IPS-20b (cell line): ENCODE results near the gene ITGB3.

Experiments used
- H3K27ac ChIP-seq: one replicate; pipeline ENCODE4 v1.5.1; 2013; ENCODE audit warnings: low read length
- H3K27me3 ChIP-seq: 2 replicates; pipeline ENCODE4 v1.6.1; 2013; ENCODE audit warnings: mild to moderate bottlenecking, low read length, inconsistent platforms; ENCODE audit not compliant: insufficient read depth
- H3K36me3 ChIP-seq: 2 replicates; pipeline ENCODE4 v1.6.1; 2013; ENCODE audit warnings: low read depth, mild to moderate bottlenecking, inconsistent platforms, low read length, moderate library complexity; ENCODE audit not compliant: insufficient read depth
- H3K4me1 ChIP-seq: 2 replicates; pipeline ENCODE4 v1.6.1; 2013; ENCODE audit warnings: mild to moderate bottlenecking, control low read depth, inconsistent platforms, low read length, moderate library complexity; ENCODE audit not compliant: insufficient read depth
- H3K4me3 ChIP-seq: 2 replicates; pipeline ENCODE4 v1.5.1; 2013; ENCODE audit warnings: mild to moderate bottlenecking, low read length, inconsistent platforms
- H3K9ac ChIP-seq: 2 replicates; pipeline ENCODE4 v1.6.1; 2013; ENCODE audit warnings: low read depth, mild to moderate bottlenecking, inconsistent platforms, low read length, moderate library complexity
- H3K9me3 ChIP-seq: 2 replicates; pipeline ENCODE4 v1.6.1; 2013; ENCODE audit warnings: mild to moderate bottlenecking, low read depth, low read length, inconsistent platforms; ENCODE audit not compliant: insufficient read depth

Gene ITGB3

DNA sequence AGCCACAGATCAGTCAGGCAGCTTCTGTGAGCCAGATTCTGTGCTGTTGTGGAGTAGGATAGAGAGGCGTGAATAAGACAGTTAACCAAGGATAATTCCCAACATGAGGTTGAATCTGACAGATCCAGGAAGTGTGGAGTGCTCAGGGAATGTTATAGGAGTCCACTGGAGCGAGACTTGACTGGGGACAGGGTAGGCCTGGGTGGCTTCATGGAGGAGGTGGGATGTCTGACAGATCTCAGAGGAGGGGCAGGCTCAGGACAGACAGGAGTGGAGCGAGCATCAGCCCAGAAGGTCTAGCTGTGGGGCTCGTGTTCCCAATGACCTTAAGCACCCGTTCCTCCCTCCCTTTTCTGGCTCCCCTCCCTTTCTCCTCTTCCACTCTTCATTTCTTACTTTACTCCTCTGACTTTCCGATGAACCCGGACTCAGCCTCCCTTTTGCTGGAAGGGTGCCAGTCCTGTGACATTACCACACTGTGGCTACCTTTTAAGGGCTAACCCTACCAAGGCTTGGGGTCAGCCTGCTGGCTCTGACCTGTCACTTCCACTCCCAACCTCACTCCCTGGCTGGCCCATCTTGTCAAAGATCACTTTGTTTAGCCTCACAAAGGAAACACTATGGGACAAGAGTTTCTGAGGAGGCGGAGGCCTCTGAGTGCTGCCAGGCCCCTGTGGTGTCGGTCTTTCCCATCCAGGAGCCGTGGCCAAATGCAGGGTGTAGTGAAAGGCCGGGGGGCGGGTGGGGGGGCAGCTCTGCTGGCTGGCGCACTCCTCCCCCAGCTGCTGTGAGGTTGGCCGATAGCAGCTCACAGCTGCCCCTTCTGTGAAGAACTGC lies 41.6 kb downstream of the ITGB3 start:
- H3K9me3 ChIP-seq: no peaks in the 10 kb centered on the region
- H3K27me3 ChIP-seq: no peaks in the 10 kb centered on the region
- H3K9ac ChIP-seq: no peak overlapping the region
- peaks cover 12% of the 10 kb centered on the region; the same call in 1 of the 2 replicates for H3K4me1 ChIP-seq
- no peak overlapping the region for H3K4me3 ChIP-seq
- H3K36me3 ChIP-seq: no peaks in the 10 kb centered on the region
- H3K27ac ChIP-seq: no peak overlapping the region

- Histone ChIP-seq H3K27me3 (no peaks in the 10 kb centered on the region), H3K9me3 (no peaks in the 10 kb centered on the region), H3K4me1 (peaks cover 8% of the 10 kb centered on the region; the same call in 1 of the 2 replicates), H3K9ac (no peak overlapping the region), H3K27ac (no peak overlapping the region), H3K4me3 (no peak overlapping the region), H3K36me3 (no peaks in the 10 kb centered on the region)
Observed at GRCh38 chr17:47295874-47296255, 42.2 kb downstream of the ITGB3 start.

- no peaks in the 10 kb centered on the region for H3K27me3 ChIP-seq
- no peaks in the 10 kb centered on the region for H3K36me3 ChIP-seq
- H3K27ac ChIP-seq: no peak overlapping the region
- H3K4me3 ChIP-seq: no peak overlapping the region
- no peak overlapping the region for H3K9ac ChIP-seq
- H3K9me3 ChIP-seq: no peaks in the 10 kb centered on the region
- no peaks in the 10 kb centered on the region for H3K4me1 ChIP-seq
Observed at GRCh38 chr17:47297661-47298400, 44.2 kb downstream of the ITGB3 start.

DNA sequence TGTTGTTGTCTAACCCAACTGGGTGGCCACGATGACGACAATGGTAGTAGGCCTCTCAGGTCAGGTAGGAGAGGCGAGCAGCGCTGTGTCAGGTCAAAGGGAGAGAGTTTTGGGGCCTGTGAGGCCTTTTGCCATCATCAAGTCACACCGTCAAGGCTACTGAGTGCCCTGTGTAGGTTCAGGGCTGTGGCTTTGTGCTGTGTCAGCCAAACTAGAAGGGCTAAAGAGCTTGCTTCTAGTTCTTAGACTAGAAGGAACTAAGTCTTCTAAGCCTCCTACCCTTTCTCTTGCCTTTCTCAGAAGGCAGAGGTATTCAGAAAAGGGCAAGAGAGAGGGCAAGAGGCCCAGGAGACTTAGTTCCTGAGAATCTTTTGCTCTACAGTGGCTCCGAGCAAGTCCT lies 45.1 kb downstream of the ITGB3 start:
- Histone ChIP-seq H3K27ac (no peak overlapping the region), H3K9me3 (no peaks in the 10 kb centered on the region), H3K36me3 (no peaks in the 10 kb centered on the region), H3K9ac (no peak overlapping the region), H3K4me1 (no peaks in the 10 kb centered on the region), H3K4me3 (no peak overlapping the region), H3K27me3 (no peaks in the 10 kb centered on the region)

DNA sequence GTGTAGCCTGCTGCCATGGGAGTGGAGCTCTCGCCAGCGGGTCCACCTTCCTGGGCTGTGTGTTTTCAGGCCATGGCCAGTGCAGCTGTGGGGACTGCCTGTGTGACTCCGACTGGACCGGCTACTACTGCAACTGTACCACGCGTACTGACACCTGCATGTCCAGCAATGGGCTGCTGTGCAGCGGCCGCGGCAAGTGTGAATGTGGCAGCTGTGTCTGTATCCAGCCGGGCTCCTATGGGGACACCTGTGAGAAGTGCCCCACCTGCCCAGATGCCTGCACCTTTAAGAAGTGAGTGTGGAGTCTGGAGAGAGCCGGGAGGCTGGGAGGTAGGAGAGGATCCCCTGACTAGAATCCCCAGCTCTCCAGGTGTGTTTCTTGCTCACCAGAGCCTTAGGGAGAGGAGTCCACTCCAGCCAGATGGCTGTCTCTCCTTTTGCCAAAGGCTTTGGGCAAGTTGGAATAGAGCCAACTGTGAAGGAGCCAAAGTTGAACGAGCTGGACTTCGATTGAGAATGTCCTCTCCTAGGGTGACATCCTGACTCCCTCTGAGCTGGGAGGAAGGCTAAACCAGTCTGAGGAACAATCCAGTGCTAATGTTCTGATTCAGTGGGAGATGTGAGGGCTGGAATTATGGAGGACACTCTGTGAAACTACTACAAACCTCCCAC lies 45.7 kb downstream of the ITGB3 start:
- no peaks in the 10 kb centered on the region for H3K36me3 ChIP-seq
- no peaks in the 10 kb centered on the region for H3K4me1 ChIP-seq
- no peaks in the 10 kb centered on the region for H3K9me3 ChIP-seq
- H3K27ac ChIP-seq: no peak overlapping the region
- H3K9ac ChIP-seq: no peak overlapping the region
- H3K4me3 ChIP-seq: no peak overlapping the region
- H3K27me3 ChIP-seq: no peaks in the 10 kb centered on the region

GRCh38 chr17:47300718-47301117 lies 47.1 kb downstream of the ITGB3 start:
- Histone ChIP-seq H3K27ac (no peak overlapping the region), H3K4me3 (no peak overlapping the region), H3K27me3 (no peaks in the 10 kb centered on the region), H3K9me3 (no peaks in the 10 kb centered on the region), H3K4me1 (no peaks in the 10 kb centered on the region), H3K36me3 (no peaks in the 10 kb centered on the region), H3K9ac (no peak overlapping the region)

- Histone ChIP-seq H3K27ac (no peak overlapping the region), H3K9ac (no peak overlapping the region), H3K4me3 (no peak overlapping the region), H3K36me3 (no peaks in the 10 kb centered on the region), H3K27me3 (no peaks in the 10 kb centered on the region), H3K4me1 (no peaks in the 10 kb centered on the region), H3K9me3 (no peaks in the 10 kb centered on the region)
Observed at GRCh38 chr17:47301161-47301560, 47.5 kb downstream of the ITGB3 start.

GRCh38 chr17:47301831-47302230 lies 48.2 kb downstream of the ITGB3 start:
- no peaks in the 10 kb centered on the region for H3K27me3 ChIP-seq
- no peak overlapping the region for H3K9ac ChIP-seq
- H3K27ac ChIP-seq: no peak overlapping the region
- no peaks in the 10 kb centered on the region for H3K36me3 ChIP-seq
- no peaks in the 10 kb centered on the region for H3K4me1 ChIP-seq
- no peaks in the 10 kb centered on the region for H3K9me3 ChIP-seq
- no peak overlapping the region; the same call in 1 of the 2 replicates for H3K4me3 ChIP-seq

DNA sequence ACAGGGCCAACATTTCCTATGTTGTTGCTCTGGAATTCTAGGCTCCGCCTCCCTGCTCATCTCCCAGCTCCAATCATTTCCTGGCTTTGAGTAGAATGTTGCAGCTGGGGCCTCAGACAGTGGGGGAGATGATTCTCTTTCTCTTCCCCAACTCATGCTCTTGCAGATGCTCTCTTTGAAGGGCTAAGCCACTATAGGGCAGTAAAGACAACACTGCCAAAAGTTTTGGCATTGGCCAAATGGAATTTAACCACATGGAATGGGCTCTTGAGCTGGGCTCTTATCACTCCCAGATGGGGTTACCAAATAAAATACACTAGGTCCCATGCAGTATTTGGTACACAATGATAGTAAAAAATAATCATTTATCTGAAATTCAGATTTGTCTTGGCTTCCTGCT lies 50.6 kb downstream of the ITGB3 start:
- no peaks in the 10 kb centered on the region for H3K27me3 ChIP-seq
- no peak overlapping the region for H3K9ac ChIP-seq
- H3K36me3 ChIP-seq: no peaks in the 10 kb centered on the region

DNA sequence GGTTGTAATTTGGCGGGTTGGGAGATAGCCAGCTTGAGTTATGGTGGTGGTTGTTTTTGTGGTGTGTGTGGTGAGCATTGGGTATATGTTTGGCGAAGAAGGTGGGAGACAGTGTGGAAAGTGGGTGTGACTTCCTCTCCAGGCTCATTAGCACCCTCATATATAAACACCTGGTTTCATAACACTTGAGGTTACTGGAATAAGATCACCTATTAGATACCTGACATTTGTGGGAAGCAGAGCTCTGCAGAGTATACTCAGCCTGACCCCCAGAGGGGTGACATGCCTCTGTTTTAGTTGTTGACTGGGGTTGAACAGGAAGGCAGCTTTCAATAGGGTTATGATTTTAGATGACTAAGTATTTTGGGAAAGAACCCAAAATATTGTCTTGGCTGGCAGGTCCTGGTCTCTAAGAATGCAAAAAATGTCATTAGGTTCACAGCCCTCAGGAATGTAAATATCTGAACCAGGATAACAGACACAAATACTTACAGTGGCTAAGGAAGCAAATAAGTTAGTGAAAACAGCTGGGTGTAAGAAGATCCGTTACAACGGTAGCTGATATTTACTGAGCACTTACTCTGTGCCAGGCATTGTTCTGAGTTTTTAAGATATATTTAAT lies 51.8 kb downstream of the ITGB3 start:
- H3K9ac ChIP-seq: no peak overlapping the region
- no peak overlapping the region for H3K4me3 ChIP-seq
- no peak overlapping the region for H3K27ac ChIP-seq
- H3K27me3 ChIP-seq: no peaks in the 10 kb centered on the region
- no peaks in the 10 kb centered on the region for H3K36me3 ChIP-seq
- no peaks in the 10 kb centered on the region; the same call in 1 of the 2 replicates for H3K4me1 ChIP-seq
- no peaks in the 10 kb centered on the region for H3K9me3 ChIP-seq

More for the DNA sequence above, 50.6 kb downstream of the ITGB3 start:
- H3K4me1 ChIP-seq: no peaks in the 10 kb centered on the region
- H3K27ac ChIP-seq: no peak overlapping the region
- no peak overlapping the region for H3K4me3 ChIP-seq
- no peaks in the 10 kb centered on the region for H3K9me3 ChIP-seq

- Histone ChIP-seq H3K27me3 (no peaks in the 10 kb centered on the region), H3K9me3 (no peaks in the 10 kb centered on the region), H3K9ac (no peak overlapping the region), H3K4me3 (no peak overlapping the region), H3K27ac (no peak overlapping the region), H3K36me3 (no peaks in the 10 kb centered on the region), H3K4me1 (no peaks in the 10 kb centered on the region; the same call in 1 of the 2 replicates)
Observed at GRCh38 chr17:47310186-47310733, 56.6 kb downstream of the ITGB3 start.
